Transverse colon (tissue), 4 donors: ENCODE results near the gene USP46. TPM values are rescaled to one million over a fixed set of nuclear protein-coding genes. Genes with fewer than 3 reads are reported as not detected.

Experiments used
- DNase-seq: peaks from one replicate; pipeline ENCODE4 v3.0.0-alpha.2; 2019
- H3K27ac ChIP-seq, 4 donors: fragments of 200-600 bp; sonication (generic); 2 replicates each; pipeline ENCODE4 v1.5.1; 2016 to 2018; ENCODE audit warnings: inconsistent platforms in 4 of 4
- H3K27me3 ChIP-seq: fragments of 200-600 bp; sonication (generic); 2 replicates; pipeline ENCODE4 v1.5.1; 2017; ENCODE audit warnings: inconsistent platforms
- H3K36me3 ChIP-seq, 4 donors: fragments of 200-600 bp; sonication (generic); 2 replicates each; pipeline ENCODE4 v1.5.1; 2017 to 2019; ENCODE audit warnings: inconsistent platforms in 4 of 4
- H3K4me1 ChIP-seq, 4 donors: fragments of 200-600 bp; sonication (generic); 2 replicates each; pipeline ENCODE4 v1.5.1; 2017 to 2020; ENCODE audit warnings: inconsistent platforms in 4 of 4
- H3K4me3 ChIP-seq, 4 donors: fragments of 200-600 bp; sonication (generic); 1 replicate in 1 of 4; 2 replicates in 3 of 4; pipeline versions ENCODE4 v1.5.1 to v1.6.1; 2017 to 2019; ENCODE audit warnings: inconsistent platforms in 4 of 4
- H3K9me3 ChIP-seq, 2 donors: fragments of 200-600 bp; sonication (generic); 2 replicates each; pipeline ENCODE4 v1.5.1; 2017 to 2019; ENCODE audit warnings: inconsistent platforms in 2 of 2
- CTCF ChIP-seq, 5 experiments: fragments of 200-600 bp in 3 of 5; fragments of 450-650 bp in 2 of 5; sonication (generic) in 3 of 5; IDR thresholded peaks; 1 replicate in 2 of 5; 2 replicates in 3 of 5; pipeline ENCODE4 v1.5.1; 2016 to 2017; ENCODE audit warnings: antibody characterized with exemption in 5 of 5, inconsistent platforms in 3 of 5, mild to moderate bottlenecking in 2 of 5, moderate library complexity in 1 of 5
- EP300 ChIP-seq: sonication (generic); formaldehyde crosslinking; IDR thresholded peaks from one replicate; pipeline ENCODE4 v1.6.1; 2017; ENCODE audit warnings: antibody characterized with exemption, low read depth
- POLR2A ChIP-seq: fragments of 450-650 bp; IDR thresholded peaks from one replicate; pipeline ENCODE4 v1.6.1; 2016; ENCODE audit warnings: antibody characterized with exemption, mild to moderate bottlenecking, moderate library complexity
- POLR2AphosphoS5 ChIP-seq, 3 donors: sonication (generic); formaldehyde crosslinking; IDR thresholded peaks; one replicate each; pipeline ENCODE4 v1.6.1; 2016; ENCODE audit warnings: antibody characterized with exemption in 3 of 3
- WGBS, 2 donors: methylation state at CpG; one replicate each; pipeline ENCODE4 v1.1.5; 2018; ENCODE audit warnings: low coverage in 1 of 2; 5-methylcytosine and 5-hydroxymethylcytosine counted together
- in situ Hi-C, 4 donors: fragments of 200-750 bp; cut with MboI; loops; one replicate each; pipeline versions ENCODE4 v1.15.0 to v1.15.1; 2017; ENCODE audit warnings: low sequenced_read_pairs in 3 of 4, low pct_ligation_motif_present in 1 of 4, low pct_unique_long_range_greater_than_20kb in 1 of 4
- intact Hi-C: fragments of 100-400 bp; cut with DNase I; formaldehyde crosslinking; loops from one replicate; pipeline ENCODE4 v1.15.1; 2023; ENCODE audit warnings: low total_unique reads
- total RNA-seq, 4 donors: library from RNA; depleted of rRNA; stranded (reverse); fragments of >200 nt; gene quantifications; one replicate each; pipeline ENCODE4 v1.1.0, GENCODE V29; 2016

USP46 gene
- total RNA-seq, 4 donors from 2014 or later = 6.0 to 7.6 (median 6.8) TPM

DNA sequence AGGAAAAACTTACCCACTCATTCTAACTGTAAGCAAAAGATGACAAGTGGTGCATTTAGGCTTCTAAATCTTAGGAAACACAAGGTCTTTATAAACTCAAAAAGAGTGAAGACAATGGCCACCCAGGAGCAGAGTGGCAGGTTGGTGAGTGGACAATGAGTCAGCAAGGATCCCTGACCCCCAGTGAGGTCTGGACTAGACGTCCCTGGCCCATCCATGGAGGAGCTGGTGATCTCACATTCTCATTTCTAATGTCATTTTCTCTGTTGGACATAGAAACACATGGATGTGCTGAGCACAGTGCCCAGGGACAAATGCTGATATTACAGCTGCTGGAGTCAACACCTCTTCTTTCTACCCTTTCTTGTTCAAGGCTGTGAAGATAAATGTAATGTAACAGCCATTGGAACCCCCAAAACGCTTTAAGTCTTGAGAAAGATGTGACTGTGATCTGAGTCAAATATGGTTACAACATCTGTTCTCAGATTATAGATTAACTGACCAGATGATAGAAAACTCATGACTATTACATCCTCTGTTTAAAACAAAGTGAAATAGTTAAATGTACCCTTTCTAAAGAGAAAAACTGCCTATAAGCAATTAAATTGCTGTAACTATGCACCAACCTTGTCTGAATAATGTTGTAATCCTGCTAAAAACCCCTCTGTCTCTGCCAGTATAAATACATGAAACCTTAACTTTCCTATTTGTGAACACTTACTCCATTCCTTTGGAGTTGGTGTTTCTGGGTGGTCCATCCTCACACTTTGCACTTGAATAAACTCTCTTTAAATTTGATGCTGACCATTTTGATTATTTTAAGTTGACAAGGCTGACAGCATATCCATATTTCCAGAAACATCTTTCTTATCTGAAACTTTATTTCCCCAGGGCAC, 92.7 kb downstream of the USP46 start:
- in situ Hi-C loops (loop anchor here in 1 of 4 donors (25.0 kb wide), 1 partner anchor 96 kb away; the partner anchor contains the start of gene USP46), intact Hi-C loops (no loop called here)
- no peaks in the 10 kb centered on the region for H3K27me3 ChIP-seq
- H3K36me3 ChIP-seq = no peaks in the 10 kb centered on the region
- H3K27ac ChIP-seq = no peak overlapping the region
- TF ChIP-seq CTCF (IDR thresholded peaks at IDR 0.05) (no peak), POLR2AphosphoS5 (IDR thresholded peaks at IDR 0.05) (no peak)
- no peaks in the 10 kb centered on the region for H3K4me1 ChIP-seq
- H3K9me3 ChIP-seq = no peaks in the 10 kb centered on the region
- no peak overlapping the region for H3K4me3 ChIP-seq
- 58 to 68% methylated on average over 2 of the region's 2 CpGs for WGBS, 2 donors
- no peak for DNase-seq

DNA sequence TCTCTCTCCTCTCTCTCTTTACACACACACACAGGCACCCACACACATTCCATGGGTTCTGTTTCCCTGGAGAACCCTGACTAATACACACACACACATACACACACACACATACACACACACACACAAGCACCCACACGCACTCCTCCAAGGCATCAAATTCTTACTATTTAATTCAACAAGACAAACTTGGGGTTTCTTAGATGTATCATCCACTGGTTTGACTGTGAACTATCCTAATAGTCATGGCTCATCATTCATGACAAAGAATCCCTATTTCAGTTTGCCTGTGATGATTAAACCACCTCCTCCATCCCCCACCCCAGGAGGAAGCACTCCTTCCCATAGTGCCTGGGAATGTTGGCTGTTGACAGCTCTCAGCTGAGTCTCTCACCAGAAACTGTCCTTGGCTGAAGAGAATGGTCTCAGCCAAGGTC, 98.2 kb downstream of the USP46 start:
- Histone ChIP-seq H3K4me1 (no peaks in the 10 kb centered on the region), H3K36me3 (no peaks in the 10 kb centered on the region), H3K27ac (no peak overlapping the region), H3K27me3 (no peaks in the 10 kb centered on the region), H3K9me3 (no peaks in the 10 kb centered on the region), H3K4me3 (no peak overlapping the region)
- no peak for TF ChIP-seq EP300
- TF ChIP-seq POLR2A = no peak
- TF ChIP-seq POLR2AphosphoS5 (IDR thresholded peaks at IDR 0.05) = no peak
- no peak for TF ChIP-seq CTCF (IDR thresholded peaks at IDR 0.05)
- WGBS, 2 donors = 79 to 83% methylated on average over 1 of the region's 1 CpG
- in situ Hi-C loops = loop anchor here in 1 of 4 donors (25.0 kb wide), 1 partner anchor 101 kb away; the partner anchor contains the start of gene USP46
- no peak for DNase-seq
- intact Hi-C loops = no loop called here

DNA sequence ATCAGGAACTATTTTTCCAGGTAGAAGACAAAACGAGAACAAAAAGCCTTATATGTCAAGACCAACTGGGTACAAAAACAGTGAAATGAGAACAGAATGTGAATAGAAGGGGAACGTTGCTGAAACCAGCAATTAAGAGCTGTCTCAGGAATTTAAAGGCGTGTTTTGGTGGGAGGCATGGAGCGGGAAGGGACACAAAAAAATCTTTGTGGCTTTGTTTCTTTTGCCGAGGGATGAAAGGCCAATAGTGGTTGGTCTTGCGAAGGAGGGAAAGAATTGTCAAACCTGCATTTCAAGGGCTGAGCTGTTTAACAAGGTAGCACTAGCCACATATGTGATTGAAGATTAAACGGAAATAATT, 103.8 kb downstream of the USP46 start:
- Histone ChIP-seq H3K9me3 (no peaks in the 10 kb centered on the region), H3K27ac (no peak overlapping the region), H3K27me3 (no peaks in the 10 kb centered on the region), H3K36me3 (no peaks in the 10 kb centered on the region), H3K4me3 (no peak overlapping the region), H3K4me1 (no peaks in the 10 kb centered on the region)
- in situ Hi-C loops = loop anchor here in 1 of 4 donors (25.0 kb wide), 1 partner anchor 107 kb away; the partner anchor contains the start of gene USP46
- no peak for DNase-seq
- TF ChIP-seq EP300 = no peak
- 77% methylated on average over 7 of the region's 7 CpGs for WGBS, 2 donors
- intact Hi-C loops = no loop called here

DNA sequence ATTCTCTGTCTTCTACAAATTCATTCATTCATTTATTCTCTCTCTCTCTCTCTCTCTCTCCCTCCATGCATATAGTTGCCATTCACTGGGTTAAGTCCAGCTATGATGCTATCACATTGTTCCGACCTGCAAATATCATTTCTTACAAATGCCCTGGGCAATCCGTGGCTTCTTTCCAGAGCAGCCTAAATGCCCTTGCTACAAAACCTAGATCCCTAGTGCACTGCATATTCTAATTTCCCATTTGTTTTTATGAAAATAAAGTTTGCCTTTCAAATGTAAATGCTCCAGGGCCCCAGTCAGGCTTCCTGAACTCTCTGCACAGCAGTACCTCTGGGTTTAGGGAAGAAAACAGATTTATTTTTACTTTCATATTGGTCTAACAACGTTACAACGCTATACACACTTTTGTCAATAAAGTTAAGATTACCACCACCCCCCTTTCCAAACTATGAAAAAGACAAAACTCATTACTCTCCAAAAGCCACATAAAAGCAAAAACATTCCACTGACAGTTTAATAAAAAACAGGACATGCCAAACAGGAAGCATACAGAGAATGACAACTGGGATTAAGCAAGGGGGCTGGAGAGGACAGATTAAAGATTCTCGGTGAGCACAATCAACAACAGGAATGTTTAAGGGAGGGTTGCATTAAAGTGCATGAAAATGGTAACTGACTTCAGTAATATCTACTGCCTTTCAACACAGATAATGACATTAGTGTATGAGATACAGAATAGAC, 104.3 kb downstream of the USP46 start:
- H3K9me3 ChIP-seq = no peaks in the 10 kb centered on the region
- H3K27me3 ChIP-seq = no peaks in the 10 kb centered on the region
- no peak for DNase-seq
- no peaks in the 10 kb centered on the region for H3K4me1 ChIP-seq
- H3K36me3 ChIP-seq = no peaks in the 10 kb centered on the region
- intact Hi-C loops = no loop called here
- H3K27ac ChIP-seq = no peak overlapping the region
- 44 to 47% methylated on average over 4 to 5 of the region's 5 CpGs for WGBS, 2 donors
- no peak overlapping the region for H3K4me3 ChIP-seq
- in situ Hi-C loops = loop anchor here in 1 of 4 donors (25.0 kb wide), 1 partner anchor 108 kb away; the partner anchor contains the start of gene USP46
- TF ChIP-seq EP300 (no peak), POLR2AphosphoS5 (IDR thresholded peaks at IDR 0.05) (no peak), POLR2A (no peak), CTCF (IDR thresholded peaks at IDR 0.05) (no peak)
